Amniotic epithelial cell (primary cell): Measurements from ENCODE around the gene NOC4L.
"Not testable (repeated sequence)": the region's sequence is repeated elsewhere in the genome, so short reads cannot be mapped to it uniquely, and the experiment has no call there.

Experiments used
- DNase-seq: peaks from one replicate; pipeline ENCODE4 v3.0.0-alpha.2; 2010; ENCODE audit warnings: low read depth

NOC4L gene

DNA sequence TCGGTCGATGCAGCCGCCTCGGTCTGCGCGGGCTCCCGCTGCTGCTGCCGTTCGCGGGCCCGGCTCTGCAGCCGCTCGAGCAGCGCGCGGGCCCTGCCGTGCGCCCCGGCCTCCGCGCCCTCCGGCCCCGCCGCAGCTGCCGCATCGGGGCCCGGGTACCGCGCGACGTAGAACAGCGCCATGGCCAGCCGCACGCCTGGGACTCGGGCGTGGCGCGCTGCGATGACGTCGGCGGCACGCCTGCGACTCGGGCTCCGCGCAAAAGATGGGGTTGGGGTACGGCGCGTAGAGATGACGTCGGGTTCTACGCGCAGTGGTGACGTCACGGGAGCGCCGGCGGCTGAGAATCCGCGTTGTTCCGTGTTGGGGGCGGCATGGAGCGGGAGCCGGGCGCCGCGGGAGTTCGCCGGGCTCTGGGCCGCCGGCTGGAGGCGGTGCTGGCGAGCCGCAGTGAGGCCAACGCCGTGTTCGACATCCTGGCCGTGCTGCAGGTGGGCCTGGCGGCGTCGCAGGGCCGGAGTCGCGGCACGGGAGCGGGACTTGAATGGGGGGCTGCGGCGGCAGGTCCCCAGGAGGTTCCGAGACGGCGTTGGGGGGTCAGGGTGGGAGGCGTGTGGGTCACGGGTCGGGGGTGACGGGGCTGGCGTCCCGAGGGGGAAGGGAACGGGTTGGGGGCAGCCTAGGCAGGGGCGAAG lies at the start of gene NOC4L, which contains the start of gene DDX51:
NOC4L (plus strand) TSS at position 343 of the 695 bp plus-strand sequence; CDS start at position 375, 32 bp downstream.
DDX51 (minus strand) TSS at position 205 of the 695 bp plus-strand sequence; CDS start at position 182, 23 bp downstream.
- DNase-seq: peak; percentile 88

DNA sequence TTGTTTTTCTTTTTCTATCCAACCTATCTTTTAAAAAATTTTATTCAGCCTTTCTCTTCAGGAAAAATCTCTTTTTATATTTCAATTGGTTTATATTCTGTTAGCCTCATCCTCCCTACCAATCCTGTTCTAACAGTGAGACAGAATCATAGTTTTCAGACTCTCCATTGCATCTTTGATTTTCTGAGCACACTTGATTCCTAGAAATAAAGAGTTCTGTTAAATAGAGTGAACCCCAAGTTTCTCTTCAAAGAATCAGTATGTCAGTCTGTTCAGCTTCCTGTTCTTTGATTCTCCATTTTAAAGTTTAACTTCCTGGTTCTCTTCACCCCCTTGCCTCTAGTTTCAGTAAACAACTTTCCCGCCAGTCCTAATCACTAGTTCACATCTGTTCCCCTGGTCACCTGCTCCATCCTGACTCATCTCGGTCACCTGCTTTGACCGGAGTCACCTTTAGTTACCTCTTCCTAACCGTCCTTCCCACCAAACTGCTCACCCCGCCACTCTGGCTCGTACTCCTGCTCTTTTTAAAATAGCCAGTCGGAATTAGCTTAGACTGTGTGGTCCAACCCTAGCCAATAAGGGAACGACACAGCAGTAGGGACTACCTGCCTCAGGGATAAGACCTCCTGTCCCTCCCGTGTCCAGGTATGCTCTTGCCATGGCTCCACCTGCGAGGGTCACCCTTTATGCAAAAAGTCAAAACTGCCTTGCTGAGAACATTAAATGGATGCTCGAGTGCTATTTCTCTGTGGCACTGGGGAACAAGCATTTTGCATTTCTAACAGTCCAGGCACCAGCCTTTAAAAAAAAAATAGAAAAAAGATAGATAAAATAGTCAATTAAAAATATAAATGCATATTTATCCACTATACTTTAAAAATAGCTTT lies 48.5 kb upstream of the NOC4L start:
- DNase-seq: no peak

DNA sequence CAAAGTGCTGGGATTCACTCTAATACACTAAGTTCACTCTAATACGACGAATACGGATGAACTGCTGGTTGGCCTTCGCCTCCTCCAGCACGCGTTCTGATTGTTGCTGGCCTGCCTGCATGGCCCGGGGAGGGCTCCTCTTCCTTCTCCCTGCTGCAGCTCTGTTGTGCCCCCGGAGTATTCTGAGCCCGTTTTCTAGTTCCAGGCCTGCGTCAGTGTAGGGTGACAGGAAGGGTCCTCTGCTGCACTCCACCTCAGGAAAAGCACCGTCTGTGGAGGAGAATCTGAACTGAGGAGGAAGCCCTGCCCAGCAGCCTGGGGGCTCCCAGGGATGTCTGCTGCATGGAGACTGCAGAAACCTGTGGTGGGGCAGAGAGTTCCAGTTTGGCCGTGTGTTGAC lies 44.5 kb upstream of the NOC4L start:
- no peak for DNase-seq

DNA sequence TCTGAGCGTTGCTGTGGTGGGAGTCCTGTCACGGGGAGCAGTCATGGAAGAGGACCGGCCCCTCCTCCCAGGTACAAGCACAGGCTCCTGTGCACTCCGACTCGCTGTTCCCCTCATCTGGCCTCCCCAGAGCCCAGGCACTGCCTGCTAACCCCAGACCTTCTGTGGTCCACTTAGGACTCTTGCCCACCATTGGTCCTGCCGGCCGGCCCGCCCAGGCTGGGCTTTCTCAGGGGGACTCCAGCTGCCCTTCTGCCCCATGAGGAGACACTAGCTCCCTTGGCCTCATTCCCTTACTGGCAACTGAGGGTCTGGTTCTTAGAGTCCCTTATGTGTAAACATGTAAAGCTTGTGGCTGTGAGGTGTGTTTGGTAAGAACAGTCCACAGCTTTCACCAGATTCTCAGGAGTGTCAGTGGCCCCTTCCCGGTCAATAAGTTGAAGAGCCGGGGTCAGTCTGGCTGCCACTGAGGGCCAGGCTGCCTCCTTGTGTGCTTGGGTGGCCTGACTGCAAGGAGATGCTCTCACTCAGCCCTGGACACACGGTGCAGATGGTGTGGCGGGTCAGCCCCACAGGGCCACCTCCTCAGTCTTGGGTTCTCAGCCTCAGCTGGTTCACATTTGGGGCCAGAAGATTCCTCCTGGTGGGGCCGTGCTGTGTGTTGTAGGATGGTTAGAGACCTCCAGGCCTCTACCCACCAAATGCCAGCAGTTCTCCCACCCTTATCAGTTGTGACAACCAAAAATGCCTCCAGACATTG lies 43.8 kb upstream of the NOC4L start:
- no peak for DNase-seq

DNA sequence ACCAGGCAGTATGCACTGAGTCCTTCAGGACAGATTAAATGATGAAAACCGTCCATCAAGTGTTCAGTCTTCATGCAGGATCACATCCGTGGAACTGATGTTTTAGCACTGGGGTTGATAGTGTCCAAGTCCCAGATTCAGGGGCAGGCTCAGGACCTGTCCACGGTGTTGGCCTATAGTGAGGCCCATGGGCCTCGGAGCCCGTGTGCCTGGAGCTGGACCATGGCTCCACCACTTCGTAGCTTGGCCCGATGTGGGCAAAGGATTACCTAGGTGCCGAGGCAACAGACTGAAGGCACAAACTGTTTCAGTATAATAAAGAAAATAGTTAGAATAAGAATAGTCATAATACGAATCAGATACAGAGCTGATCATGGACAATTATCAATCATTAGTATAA lies 42.0 kb upstream of the NOC4L start:
- no peak for DNase-seq

DNA sequence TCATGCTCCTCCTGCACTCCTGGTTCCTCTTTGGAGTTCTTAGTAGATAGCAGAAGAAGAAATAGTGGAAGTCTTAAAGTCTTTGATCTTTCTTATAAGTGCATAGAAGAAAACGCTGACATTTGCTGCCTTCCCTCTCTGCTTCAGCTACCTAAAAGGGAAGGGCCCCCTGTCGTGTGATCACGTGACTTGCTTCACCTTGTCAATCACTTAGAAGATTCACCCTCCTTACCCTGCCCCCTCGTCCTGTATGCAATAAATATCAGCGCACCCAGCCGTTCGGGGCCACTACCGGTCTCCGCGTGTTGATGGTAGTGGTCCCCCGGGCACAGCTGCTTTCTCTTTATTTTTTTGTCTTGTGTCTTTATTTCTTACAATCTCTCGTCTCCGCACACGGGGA lies 41.2 kb upstream of the NOC4L start:
- DNase-seq: not testable (repeated sequence)

DNA sequence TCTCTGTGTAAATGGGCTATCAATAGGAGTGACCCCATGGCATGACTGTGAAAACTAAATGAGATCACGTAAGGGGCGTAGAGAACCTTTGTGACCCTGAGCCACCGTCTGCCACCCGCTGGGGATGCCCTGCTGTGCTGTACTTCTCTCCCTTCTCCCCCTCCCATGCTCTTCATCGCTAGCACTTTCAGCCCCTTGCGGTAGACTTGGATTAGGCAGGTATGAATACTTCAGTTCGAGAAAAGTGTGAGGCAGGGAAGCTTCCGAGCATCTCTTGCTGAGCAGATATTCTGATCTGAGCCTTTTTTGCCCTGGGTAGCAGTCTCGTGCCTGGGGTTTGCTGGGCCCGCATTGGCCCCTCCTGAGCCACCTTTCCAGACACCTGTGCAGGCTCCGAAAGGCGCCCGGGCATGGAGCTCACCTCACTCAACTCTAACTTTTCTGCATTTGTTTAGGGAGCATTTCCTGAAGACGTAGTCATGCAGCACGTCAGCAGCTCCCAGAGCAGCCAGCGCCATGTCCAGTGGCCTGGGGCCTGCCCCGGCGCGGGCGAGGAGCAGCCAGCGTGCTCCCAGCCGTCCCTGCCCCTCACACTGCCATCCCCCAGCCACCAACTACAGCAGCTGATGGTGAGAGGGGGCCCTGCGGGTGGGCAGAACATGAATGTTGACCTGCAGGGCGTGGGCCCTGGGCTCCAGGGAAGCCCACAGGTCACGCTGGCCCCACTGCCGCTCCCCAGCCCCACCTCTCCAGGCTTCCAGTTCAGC lies 40.5 kb upstream of the NOC4L start:
- no peak for DNase-seq

DNA sequence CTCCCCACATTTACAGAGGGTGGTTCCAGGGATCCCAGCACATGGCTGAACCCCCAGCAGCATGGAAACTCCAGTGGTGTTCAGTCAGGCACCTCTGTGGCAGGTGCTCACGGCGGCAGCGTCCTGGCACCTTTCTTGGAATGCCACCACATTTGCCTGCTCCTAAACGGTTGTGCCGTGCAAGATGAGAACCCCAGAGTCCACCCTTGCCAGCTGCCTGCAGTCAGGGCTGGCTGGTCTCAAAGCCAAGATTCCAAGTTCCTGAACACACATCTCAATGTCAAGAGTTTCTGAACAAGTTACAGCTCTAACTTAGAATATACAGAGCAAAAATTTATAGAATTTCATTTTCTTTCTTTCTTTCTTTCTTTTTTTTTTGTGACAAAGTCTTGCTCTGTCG lies 38.8 kb upstream of the NOC4L start:
- no peak for DNase-seq

DNA sequence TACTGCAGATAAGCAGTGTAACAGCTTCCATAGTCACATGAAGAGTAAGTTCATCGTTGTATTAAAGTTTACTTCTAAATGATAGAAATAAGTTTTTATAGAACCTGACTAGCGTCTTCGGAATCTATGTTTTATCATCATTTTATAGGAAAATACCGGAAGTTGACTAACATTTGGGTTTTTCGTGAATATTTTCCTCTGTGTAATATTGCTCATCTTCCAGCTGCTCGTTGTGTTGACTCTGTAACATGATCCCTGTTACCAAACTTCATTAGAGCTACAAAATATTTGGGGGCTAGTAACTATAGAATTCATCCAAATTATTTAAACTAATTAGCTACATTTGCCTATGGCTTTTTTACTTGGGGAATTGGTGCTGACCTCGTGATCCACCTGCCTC lies 37.3 kb upstream of the NOC4L start:
- no peak for DNase-seq

DNA sequence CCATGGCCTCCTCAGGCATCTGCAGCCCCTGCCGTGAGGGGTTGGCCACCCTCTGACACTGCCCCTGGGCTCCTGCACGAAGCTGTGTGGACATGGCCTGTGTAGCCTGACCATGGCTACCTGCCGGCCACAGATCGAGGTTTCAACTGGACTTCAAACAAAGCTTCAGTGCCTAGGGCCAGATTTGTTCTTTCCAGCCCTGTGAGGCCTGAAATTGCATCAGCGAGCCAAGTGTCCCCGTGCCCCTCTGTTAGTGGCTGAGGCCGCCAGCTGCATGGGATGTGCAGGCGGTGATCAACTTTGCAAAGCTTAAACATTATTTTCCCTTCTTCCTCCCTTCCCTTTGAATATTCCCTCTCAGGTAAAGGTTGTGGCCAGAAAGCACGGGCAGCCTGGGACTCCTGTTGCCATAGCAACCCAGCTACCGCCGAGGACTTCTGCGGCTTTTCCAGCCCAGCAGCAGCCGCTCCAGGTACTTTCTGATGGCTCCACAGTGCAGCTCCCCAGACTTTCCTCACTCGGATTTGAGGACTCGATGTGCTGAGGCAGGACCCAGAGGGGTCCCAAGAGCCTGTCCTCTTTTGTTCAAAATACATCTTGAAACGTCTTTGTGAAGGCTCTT lies 35.9 kb upstream of the NOC4L start:
- no peak for DNase-seq

DNA sequence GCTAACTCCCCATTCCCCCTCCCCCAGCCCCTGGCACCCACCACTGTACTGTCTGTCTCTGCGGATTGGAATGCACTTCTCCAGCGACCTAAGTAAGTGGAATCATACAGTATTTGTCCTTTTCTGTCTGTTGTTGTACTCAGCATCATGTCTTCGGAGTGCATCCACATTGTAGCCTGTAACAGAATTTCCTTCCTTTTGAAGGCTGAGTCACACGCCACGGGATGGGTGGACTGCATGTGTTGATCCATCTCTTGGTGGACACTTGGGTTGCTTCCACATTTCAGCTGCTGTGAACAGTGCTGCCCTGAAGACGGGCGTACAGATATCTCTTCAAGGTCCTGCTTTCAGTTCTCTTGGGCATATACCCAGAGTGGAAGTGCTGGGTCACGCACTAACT lies 34.5 kb upstream of the NOC4L start:
- no peak for DNase-seq

DNA sequence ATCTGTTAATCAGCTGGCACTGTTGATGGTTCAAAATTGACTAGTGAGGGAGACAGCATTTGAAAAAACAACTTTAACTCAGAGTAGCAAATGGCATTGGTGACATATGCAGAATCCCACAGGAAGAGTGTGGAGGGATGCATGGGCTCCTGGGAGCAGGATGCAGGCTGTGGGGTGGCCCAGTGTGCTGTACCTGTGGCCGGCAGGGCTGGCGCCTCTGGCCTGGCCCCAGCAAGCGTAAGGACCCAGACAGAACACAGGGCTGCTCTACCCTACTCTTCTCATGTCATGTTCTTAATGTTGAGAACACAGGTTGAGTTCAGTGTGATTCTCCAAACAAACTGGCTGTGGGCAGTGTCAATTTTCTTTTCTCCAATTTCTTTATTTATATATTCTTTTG lies 33.6 kb upstream of the NOC4L start:
- DNase-seq: no peak

DNA sequence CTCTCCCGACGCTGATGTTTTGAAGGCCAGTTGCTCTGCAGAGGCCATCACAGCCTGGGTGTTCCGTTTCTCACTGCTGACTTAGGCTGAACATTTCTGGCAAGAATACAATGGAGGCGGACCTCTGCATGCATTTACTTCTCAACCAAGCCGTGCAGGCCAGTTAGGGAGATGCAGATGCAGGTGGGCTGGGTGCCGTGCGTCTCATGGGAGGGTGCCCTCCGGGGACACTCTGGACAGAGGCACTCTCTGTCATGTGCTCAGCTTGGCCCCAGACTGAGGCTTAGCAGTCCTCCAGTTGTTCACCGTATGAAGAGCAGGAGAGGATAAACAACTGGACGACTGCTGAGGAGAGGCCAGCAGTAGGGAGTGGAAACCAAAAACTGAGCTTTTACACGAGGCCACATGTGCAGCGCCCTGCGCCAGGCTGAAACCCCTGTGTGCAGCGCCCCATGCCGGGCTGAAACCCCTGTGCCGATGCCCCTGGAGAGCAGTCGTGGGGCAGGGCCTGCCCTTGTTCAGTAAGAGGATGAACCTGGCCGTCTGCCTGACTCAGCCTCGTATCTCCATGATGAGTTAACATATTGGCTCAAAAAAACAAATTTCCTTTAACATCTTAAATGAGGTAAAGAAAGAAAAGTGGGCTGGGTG lies 32.5 kb upstream of the NOC4L start:
- no peak for DNase-seq

DNA sequence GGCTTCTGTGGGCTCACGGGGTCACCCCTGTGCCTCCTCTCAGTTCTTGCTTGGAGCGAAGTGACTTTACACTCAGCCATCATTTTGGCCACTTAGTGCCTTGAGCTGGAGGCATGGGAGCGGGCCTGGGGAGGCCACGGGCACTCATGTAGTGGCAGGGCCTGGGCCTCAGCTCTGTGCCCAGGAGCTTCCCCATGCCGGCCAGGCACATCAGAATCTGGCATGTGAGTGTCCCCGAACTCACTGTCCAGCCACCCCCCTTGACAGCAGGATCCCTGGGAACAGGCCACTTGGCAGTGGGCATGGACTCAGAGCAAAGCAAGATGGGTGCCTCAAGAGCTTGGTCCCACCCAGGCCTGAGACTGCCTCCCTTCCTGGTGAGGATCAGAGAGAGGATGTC lies 29.6 kb upstream of the NOC4L start:
- DNase-seq: no peak

DNA sequence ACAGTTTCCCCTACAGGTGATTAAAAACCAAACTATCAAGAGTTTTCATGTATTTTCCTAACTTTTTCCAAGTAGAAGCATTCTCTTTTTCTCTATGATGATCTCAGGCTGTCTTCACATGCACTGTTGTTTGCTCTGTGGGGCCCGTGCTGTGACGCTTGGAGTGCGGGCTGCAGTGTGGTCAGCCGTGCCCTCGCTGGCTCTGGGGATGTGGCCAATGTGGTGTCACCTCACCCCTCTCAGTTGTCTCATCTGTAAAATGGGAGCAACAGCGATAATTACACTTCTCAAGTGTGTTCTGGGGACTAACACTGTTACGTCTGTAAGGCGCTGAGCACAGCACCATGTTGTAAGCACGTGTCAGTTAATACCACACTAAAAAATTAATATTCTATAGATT lies 28.8 kb upstream of the NOC4L start:
- no peak for DNase-seq

DNA sequence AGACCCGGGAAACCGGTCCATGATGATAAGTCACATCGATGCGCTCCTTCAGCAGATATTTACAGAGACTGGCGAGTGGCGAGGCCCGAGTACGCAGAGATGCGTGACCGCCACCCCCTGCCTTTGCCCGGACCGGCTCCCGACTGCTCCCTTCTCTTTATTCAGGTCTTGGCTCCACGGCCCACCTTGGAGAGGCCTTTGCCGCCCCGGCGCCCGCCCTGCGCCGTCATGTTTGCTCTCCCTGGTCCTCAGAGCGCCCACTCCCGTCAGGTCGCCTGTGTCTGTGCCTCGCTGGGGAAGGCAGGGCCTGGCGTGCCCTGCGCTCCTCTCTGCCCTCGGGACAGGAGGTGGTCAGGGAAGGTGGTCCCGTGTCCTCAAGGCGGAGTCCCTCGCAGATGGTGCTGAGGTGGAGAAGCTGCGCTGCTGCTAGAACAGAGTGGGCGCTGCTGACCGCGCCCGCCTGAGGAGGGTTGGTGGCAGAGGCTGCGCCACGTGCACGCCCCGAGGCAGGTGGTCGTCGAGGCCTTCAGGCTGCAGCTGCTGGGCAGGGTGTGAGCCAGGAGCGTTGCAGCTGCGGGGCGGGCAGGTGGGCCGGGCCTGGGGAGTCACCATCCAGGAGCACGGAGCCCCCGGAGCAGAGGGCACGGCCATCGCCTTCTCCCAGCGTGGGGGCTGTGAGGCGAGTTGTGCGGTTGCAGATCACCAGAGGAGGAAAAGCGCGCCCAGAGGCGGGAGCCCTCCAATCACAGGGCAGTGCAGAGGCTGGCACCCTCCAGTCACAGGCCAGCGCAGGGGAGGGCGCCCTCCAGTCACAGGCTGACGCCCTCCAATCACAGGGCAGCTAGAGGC lies 27.3 kb upstream of the NOC4L start:
- DNase-seq: no peak

DNA sequence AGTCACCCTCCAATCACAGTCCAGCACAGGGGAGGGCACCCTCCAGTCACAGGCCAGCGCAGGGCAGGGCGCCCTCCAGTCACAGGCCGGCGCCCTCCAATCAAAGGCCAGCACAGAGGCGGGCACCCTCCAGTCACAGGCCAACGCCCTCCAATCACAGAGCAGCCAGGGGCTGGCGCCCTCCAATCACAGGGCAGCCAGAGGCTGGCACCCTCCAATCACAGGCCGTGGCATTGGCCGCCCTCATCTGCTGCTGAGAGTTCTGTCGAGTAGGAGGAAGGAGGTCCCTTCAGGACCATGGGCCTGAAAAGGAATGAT lies 26.7 kb upstream of the NOC4L start:
- DNase-seq: no peak

DNA sequence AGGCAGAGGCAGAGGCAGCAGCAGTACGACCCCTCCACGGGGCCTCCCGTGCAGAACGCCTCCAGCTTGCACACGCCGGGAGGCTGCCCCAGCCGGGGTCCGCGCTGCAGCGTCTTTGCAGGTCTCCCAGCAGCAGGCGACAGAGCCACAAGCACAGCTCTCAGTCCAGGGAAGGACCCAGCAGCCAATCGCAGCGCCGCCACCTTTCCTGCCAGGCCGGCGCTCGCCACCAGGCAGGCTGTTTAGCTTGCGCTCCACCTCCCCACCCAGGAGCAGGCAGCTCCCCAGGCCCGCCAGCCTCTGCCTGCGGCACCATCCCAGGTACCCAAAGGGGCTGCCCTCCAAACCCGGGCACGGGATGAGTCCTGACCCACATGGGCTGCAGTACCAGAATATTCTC lies 25.4 kb upstream of the NOC4L start:
- DNase-seq: no peak

DNA sequence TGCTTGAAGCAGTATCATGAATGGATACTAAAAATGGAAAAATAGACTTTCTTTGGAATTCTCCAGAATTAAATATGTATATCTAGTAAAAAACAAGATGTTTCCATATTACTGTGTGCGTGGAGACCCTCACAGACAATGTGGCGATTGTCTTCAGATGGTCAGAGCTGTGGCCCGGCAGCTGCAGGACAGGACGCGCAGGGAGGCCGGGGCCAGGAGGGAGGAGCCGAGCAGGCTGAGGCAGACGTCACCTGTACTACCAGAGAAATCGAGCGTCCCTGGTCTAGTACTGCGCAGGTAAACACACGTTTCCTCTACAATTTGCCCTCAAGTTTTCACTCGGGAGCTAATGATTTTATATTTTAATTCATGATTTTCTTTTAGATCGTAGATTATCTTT lies 23.0 kb upstream of the NOC4L start:
- no peak for DNase-seq
